GM11168 (cell line): Measurements from ENCODE around the gene USP30.

ENCODE experiments used
- in situ Hi-C: fragments of 300-500 bp; cut with MboI; formaldehyde crosslinking; loops from one replicate; pipeline ENCODE4 v1.12.0; 2022; ENCODE audit warnings: low sequenced_read_pairs; ENCODE audit not compliant: unreplicated experiment

The USP30 gene

DNA sequence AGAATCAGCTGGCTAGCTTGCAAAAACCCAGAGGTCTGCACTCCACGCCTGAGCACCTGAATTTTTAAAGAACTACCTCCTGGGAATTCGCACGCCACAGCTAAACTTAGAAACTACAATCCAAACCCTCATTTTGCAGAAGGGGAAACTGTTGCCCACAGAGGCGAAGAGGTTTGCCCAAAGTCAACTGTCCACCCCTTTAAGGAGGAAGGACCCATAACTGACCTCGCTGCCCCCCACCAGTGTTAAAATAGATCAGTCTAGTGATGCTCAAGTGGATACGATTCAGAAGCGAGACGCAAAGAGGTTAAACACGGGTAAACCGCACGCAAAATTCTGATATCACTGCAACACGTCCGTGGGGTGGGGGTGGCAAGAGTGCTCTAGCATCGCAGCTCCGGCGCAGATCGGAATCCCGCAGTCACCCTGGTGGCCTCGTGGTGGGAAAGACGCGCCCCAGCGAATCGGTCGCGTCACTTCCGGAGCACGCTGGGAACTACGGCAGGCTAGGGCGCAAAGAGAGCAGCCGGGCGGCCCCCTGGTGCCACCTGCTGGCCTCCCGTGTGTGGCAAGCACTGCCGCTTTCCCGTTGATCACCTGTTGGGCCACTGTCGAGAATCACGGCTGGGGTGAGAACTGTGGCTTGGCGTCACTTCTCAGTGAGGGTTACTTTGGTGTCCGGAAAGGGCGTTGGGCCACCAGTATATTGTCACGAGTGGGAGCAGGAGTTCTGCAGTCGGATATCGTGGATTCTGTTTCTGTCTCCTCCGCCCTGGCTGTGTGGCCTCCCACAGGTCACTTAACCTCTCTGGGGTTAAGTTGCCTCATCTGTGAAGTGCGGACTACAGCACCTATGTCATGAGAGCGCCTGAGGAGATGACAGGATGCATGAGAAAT lies 40.9 kb downstream of the USP30 start, which contains the start of gene ALKBH2:
TSS of gene ALKBH2 (minus strand) at position 451 of the 897 bp plus-strand sequence. CDS start 686 bp downstream, outside the sequence.
- in situ Hi-C loops, result loop anchor here (10.0 to 25.0 kb wide), 3 partner anchors 138 to 448 kb away; partner anchors contain the start of gene SSH1

DNA sequence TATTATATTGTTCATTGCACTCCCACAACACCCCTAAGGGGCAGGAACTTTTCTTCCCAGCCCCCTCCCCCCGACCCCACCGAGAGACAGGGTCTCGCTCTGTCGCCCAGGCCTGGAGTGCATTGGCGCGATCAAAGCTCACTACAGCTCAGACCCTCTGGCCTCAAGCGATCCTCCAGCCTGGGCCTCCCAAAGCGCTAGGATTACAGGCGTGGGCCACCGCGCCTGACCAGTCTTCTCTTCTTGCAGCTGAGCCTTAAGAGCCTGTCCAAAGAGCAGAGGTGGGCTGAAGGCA lies 44.7 kb downstream of the USP30 start:
- in situ Hi-C loops, result loop anchor here (10.0 to 25.0 kb wide), 3 partner anchors 142 to 452 kb away; partner anchors contain the start of gene SSH1

DNA sequence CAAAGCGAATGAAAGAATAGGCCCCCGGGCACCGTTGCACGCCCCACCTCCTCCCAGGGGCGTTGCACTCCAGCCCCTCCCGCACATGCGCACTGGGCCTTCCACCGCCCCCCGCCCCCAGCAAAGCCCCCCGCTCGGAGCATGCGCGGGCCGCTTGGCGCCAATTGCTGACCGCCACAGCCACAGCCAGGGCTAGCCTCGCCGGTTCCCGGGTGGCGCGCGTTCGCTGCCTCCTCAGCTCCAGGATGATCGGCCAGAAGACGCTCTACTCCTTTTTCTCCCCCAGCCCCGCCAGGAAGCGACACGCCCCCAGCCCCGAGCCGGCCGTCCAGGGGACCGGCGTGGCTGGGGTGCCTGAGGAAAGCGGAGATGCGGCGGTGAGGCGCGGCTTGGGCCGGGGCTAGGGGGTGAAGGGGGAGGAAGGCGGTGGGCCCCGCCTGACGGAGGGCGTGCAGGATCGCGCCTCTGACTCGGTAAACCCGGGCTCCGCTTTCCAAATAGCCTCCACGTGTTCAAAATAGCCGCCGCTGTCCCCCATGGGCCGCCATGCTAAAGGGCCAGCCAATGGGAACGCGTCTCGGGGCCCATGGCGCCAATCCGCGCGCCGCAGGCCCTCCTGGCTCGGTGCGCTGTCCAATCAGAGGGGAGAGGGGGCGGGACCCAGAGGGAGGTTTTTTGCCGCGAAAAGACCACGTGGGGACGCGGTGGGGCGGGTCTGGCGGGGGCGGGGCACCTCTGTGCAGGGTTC lies 45.2 kb downstream of the USP30 start, which contains the start of gene UNG:
TSS of gene UNG (plus strand) at position 163 of the 748 bp plus-strand sequence. CDS start at position 246, 83 bp downstream.
- in situ Hi-C loops, result loop anchor here (10.0 to 25.0 kb wide), 3 partner anchors 143 to 453 kb away; partner anchors contain the start of gene SSH1

DNA sequence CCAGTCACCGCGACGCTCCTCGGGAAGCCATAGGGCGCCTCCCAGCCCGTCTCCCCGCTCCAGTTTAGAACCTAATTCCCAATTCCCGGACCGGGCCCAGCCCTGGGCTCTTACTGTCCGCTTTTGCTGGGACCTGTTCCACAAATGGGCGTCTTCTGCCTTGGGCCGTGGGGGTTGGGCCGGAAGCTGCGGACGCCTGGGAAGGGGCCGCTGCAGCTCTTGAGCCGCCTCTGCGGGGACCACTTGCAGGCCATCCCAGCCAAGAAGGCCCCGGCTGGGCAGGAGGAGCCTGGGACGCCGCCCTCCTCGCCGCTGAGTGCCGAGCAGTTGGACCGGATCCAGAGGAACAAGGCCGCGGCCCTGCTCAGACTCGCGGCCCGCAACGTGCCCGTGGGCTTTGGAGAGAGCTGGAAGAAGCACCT lies 45.8 kb downstream of the USP30 start:
- in situ Hi-C loops, result loop anchor here (10.0 to 25.0 kb wide), 3 partner anchors 143 to 453 kb away; partner anchors contain the start of gene SSH1

DNA sequence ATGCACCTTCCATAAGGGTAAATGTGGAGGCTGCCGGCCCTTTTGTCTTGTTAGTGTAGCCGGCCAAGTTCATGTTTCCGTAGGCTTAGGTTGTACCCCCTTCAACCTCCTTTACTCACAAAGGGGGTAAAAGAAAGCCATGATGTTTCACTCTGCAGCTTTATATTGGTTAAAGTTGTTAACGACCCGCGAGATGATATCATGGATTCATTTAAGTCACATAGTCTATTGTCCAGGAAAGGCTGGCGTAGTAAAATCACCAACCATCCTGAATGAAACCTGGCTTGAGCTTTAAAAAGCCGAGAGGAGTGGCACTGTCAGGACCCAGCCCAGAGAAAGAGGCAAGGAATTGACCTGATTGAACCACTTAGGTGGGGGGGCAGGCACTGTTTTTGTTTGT lies 46.3 kb downstream of the USP30 start:
- in situ Hi-C loops, result loop anchor here (10.0 to 25.0 kb wide), 3 partner anchors 144 to 454 kb away; partner anchors contain the start of gene SSH1

DNA sequence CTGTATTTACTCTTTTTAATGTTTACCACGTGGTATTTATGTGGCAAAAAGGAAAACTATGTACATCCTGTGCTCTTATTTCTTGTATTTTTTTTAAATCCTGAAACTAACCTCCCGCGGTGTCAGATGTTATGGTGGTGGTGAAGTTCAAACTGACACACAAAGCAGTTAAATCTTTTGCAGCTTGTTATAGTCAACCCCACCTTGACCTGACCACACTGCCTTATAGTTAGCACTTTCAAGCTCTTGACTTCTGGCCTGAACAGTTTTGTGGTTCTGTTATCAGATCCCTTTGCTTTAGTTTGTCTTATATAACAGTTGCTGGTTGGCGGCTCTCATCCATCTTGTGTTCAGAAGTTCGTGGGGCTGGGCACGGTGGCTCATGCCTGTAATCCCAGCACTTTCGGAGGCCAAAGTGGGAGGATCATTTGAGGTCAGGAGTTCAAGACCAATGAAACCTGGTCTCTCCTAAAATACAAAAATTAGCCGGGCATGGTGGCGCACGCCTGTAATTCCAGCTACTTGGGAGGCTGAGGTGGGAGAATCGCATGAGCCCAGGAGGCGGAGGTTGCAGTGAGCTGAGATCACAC lies 47.1 kb downstream of the USP30 start:
- in situ Hi-C loops, result loop anchor here (10.0 to 25.0 kb wide), 3 partner anchors 145 to 455 kb away; partner anchors contain the start of gene SSH1

DNA sequence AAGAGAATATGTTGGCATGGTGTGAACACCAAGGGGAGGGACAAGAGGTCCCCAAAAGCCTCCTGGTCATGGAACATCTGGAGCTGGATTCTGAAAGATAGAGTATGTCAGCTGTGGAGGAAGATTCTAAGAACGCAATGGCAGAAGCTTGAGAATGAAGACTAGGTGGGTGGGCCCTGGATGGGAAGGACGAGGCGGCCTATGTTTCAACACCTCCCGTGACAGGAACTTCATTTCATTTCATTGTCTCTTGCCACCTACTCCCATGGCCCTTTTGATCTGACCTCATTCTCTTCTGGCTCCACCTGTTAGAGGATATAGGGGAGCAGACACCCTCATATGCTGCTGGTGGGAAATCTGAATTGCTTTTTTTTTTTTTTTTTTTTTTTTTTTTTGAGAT lies 48.4 kb downstream of the USP30 start:
- in situ Hi-C loops, result no loop called here

DNA sequence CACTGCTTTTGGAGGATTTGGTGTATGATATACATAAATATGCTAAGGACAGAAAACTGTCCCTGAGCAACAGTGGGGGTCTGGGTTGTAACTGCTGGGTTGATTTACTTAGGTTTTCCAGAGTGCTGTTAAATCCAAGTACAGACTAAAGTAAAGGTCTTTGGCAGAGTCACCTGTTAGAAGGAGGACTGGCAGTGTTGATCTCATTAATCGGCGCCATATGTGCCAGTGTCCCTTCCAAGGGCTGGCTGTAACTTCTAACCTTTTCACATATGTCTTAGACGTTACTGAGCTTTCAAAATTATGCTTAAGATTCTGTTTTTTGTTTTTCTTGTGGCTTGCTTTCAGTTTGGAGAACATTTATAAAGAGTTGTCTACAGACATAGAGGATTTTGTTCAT lies 50.1 kb downstream of the USP30 start:
- in situ Hi-C loops, result no loop called here

DNA sequence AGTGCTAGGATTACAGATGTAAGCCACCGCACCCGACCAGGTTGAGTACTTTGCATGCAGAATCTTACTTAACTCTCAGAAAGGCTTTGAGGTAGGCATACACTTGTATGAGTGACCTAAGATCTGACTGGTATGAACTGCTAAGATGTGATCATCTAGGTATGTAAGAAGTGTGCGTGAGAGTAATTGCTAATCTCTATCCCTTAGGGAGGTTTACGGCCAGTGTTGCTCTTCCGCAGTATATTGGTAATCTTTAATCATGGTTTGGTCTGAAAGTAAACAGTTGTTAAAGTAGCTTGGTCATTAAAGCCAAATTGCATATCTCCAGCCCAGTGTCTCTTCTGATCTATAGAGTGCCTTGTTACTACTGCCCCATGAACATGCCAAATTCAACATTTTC lies 52.8 kb downstream of the USP30 start:
- in situ Hi-C loops, result no loop called here

DNA sequence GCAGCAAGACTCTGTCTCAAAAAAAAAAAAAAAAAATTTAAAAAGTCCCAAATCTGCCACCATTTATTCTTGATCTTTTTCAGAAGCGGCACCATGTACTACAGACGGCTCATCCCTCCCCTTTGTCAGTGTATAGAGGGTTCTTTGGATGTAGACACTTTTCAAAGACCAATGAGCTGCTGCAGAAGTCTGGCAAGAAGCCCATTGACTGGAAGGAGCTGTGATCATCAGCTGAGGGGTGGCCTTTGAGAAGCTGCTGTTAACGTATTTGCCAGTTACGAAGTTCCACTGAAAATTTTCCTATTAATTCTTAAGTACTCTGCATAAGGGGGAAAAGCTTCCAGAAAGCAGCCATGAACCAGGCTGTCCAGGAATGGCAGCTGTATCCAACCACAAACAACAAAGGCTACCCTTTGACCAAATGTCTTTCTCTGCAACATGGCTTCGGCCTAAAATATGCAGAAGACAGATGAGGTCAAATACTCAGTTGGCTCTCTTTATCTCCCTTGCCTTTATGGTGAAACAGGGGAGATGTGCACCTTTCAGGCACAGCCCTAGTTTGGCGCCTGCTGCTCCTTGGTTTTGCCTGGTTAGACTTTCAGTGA lies 57.5 kb downstream of the USP30 start:
- in situ Hi-C loops, result no loop called here

DNA sequence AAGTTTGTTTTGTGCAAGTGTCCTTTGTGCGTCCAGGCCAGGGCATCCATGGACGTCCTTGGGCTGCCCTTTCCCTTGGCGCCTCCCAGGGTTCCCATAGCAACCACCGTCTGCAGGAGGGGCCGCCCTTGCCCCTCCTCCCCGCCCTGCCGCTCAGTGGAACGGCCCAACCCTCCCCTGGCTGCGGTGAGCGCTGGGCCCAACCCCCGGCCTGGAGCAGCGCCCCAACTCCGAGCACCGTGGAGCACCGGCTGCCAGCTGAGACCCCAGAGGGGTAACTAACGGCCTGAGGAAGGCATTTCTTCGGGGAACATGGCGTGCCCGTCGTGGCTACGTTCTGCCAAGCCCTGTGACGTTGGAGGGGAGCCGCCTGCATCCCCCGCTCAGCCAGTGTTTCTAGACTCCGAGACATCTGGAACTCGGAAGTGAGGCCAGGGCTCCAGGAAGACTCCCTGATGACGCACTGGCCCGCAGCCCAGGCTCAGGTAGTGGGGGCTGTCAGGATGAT lies 58.7 kb downstream of the USP30 start:
- in situ Hi-C loops, result no loop called here

DNA sequence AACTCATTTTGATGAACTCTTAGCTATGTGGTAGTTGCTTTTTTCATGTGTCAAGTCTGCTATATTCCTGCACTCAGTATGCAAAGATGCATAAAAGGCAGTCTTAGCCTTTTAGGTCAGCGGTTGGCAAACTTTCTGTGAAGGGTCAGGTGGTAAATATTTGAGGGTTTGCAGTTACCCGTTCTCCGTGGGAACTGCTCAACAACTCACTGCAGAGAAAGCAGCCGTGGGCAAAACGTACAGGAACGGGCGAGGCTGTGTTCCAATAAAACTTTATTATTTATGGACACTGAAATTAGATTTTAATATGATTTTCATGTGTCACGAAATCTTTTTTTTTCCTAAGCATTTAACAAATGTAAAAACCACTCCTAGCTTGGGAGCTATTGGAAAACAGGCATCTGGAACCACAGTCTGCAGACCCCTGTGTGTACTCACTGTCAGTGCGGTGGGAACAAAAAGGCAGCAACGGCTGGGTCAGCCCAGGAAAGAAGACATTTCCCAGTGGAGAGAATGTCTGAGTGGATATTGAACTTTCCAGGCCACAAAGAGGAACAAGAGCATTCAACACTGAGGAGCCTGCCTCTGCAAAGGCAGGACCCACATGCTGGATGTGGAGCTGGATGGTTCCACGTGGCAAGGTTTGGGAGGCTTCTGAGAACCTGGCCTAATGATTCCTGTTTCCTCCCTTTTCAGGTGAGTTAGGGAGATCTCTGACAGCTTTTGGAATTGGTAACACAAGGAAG lies 60.5 kb downstream of the USP30 start:
- in situ Hi-C loops, result no loop called here

DNA sequence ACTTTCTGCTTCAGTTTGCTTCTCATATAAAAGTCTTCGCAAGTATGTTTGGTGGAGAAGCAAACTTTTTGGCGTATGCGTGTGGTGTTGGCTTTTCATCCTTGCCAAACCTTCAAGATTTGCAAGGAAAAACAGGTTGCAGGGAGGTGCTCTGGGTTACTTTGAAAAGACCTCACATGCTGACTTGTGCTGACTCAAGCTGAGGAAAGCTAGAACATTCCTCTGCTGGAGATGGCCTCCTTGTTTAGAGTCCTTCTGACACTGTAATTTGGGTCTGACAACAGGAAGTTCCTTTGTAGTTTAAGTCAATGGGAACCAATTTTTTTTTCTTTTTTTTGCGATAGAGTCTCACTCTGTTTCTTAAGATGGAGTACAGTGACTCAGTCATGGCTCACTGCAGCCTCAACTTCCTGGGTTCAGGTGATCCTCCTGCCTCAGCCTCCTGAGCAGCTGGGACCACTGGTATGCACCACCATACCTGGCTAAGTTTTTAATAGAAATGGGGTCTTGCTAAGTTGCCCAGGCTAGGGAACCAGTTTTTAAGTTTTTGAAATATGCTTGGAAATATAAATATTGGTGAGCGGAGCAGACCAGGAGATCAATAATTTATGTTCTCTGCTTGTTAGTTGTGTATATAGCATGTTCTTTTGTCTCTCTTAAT lies 61.4 kb downstream of the USP30 start:
- in situ Hi-C loops, result no loop called here

DNA sequence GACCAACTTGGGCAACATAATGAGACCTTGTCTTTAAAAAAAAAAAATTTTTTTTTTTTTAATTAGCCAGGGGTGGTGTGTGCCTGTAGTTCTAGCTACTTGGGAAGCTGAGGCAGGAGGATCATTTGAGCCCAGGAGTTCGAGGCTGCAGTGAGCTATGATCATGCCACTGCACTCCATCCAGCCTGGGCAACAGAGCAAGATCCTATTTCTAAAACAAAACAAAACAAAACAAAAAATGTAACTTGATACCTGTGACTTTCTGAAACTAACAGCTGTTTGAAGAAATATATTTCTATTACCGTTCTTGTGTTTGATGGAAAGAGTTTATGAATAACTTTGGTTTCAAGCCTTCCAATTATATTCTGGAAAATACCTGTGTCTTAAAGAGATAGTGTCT lies 62.3 kb downstream of the USP30 start:
- in situ Hi-C loops, result loop anchor here (5.0 kb wide), 1 partner anchor 278 kb away; no protein-coding TSS in a partner anchor

DNA sequence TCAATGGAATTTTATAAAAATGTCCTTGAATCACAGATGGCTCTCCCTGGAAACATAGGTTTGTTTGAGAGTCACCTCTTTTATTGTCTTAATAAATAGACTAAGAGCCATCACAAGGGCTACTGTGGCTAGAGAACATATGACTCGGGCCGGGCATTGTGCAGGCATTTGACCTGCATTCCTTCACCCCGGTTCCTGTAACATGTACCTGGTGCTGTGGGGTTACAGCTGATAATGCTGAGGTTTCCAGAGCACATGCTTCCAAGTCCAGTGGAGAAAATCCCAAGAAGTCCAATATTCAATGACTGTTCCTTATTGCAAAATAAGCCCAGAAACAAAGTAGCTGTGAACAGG lies 63.0 kb downstream of the USP30 start:
- in situ Hi-C loops, result loop anchor here (5.0 kb wide), 1 partner anchor 277 kb away; no protein-coding TSS in a partner anchor

DNA sequence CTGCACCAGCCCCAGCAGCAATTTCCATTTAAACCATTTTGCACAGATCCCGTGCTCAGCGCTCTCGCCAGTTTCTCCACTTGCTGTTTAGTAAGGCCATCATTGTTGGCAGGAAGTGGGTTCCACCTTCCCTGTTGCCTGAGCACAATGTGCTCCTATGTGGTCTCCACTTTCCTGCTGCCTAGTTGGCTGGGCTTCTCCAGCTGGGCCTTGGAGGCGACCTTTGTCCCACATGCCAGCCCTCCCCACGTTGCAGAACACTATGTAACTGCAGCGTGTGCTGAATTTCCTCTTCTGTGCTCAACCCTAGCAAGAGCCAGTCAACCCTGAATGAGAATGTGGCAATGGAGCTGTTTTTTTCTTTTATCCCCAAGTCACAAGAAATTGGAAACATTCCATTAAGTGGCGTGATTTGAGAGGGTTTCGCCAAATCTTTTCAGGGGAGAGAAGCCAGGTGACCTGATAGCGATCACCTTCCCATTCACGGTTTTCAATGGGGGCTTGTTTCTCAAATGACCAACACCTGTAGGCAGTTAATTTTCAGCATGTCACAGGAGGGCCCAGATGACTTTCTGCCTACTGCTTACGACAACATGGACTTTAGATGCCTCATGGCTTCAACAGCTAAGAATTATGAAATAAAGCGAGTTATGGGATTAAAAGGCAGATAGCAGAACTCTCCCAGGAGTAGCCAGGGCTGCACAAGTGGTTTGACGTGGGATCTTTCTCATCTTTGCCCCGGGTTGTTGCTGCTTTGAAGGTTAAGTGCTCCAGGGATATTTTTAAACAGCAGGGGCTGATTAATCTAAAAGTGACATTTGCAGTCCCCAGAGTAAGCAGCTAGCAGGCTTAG lies 63.6 kb downstream of the USP30 start, which contains the start of gene ACACB:
TSS of gene ACACB (plus strand) at position 830 of the 853 bp plus-strand sequence. CDS start 22,819 bp downstream, outside the sequence.
- in situ Hi-C loops, result loop anchor here (5.0 kb wide), 1 partner anchor 276 kb away; no protein-coding TSS in a partner anchor

DNA sequence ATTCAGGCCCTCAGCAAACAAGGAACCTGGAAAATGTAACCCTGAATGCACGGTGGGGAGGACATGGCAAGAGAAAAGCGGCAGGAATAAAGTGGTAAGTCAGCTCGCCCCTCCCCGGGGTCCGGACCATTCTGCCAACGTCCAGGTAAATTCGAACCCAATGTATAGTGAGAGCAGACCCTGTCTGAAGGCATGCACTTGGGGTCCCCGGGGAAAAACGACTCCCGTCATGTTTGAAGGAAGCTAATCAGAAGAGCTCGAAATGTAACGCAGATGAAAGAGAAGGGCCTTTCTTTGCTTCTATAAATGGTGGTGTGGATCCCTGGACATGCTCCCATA lies 64.2 kb downstream of the USP30 start:
- in situ Hi-C loops, result loop anchor here (5.0 kb wide), 1 partner anchor 276 kb away; no protein-coding TSS in a partner anchor
